ENCODE measurements around the gene ATP13A3. TPM values are rescaled to one million over a fixed set of nuclear protein-coding genes. Genes with fewer than 3 reads are reported as not detected.

ATP13A3 gene
- total RNA-seq, 1 donor from 2014 or later = 91.9 TPM

DNA sequence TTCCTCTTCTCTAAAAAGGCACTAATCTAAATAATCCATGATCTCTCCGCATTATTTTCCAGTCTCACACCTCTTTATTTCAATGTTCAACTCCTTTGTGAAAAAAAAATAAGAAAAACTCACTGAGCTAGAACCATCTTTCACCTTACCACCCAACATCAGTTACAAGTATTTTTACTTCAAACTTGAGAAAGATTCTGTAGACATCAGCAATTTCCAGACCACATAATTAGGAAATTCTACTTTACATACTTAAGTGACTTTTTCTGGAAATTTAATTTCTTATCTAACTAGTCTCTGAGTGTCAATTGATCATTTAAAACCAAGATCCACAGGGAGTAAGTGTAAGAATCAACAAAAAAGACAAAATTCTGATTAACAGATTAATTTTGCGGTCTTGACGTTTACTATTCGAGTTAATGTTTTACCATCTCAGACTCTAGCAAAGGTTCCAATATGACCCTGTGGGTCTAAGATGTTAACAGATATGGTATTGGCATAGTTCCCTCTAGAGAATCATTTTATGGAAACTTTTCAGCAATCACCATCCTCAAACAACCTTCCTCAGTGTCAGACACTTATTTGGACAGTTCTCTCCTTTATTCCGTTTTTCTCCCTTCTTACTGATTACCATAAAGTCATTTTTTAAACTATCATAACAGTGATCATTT lies 5.1 kb downstream of the ATP13A3 start:
- Mint-ChIP-seq H3K9me3 (no peaks in the 10 kb centered on the region), H3K27me3 (no peaks in the 10 kb centered on the region), H3K4me3 (no peak overlapping the region), H3K36me3 (ENCODE audit: low read depth) (peaks cover 26% of the 10 kb centered on the region), H3K4me1 (peaks cover 30% of the 10 kb centered on the region), H3K27ac (no peak overlapping the region)
- CTCF ChIA-PET = interaction anchor here (1.1 kb wide), 1 partner anchor 11 kb away, joined by 3 read pairs; no protein-coding TSS in a partner anchor
- TF ChIP-seq, protein P1, sequence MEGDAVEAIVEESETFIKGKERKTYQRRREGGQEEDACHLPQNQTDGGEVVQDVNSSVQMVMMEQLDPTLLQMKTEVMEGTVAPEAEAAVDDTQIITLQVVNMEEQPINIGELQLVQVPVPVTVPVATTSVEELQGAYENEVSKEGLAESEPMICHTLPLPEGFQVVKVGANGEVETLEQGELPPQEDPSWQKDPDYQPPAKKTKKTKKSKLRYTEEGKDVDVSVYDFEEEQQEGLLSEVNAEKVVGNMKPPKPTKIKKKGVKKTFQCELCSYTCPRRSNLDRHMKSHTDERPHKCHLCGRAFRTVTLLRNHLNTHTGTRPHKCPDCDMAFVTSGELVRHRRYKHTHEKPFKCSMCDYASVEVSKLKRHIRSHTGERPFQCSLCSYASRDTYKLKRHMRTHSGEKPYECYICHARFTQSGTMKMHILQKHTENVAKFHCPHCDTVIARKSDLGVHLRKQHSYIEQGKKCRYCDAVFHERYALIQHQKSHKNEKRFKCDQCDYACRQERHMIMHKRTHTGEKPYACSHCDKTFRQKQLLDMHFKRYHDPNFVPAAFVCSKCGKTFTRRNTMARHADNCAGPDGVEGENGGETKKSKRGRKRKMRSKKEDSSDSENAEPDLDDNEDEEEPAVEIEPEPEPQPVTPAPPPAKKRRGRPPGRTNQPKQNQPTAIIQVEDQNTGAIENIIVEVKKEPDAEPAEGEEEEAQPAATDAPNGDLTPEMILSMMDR (IDR thresholded peaks at IDR 0.05) = no peak
- POLR2A ChIA-PET = no interaction called here
- no peak for ATAC-seq (ENCODE audit: low read depth)
- intact Hi-C loops (cut with micrococcal nuclease) = loop anchor here (10.0 kb wide), 2 partner anchors 347 to 377 kb away; partner anchors contain the start of gene HES1
- no peak for DNase-seq

DNA sequence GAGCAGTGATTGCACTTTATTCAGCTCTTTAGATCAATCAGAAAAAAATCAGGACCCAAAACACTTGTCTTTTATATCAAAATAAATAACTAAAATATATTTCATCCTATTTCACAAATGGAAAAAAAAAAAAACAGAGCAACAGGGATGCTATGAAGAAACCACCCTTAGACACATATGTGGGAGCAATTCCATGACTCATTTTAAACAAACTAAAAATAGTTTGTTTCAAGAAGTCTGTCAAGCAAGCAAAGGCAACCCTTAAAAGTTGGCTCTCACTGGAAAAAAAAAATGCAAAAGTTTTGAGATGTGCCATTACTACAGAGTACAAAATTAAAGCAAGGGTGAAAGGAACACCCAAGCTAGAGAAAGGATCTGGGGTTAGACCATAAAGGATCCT lies 5.7 kb downstream of the ATP13A3 start:
- TF ChIP-seq, protein P1 (IDR thresholded peaks at IDR 0.05) = no peak
- POLR2A ChIA-PET = no interaction called here
- Mint-ChIP-seq H3K4me1 (peaks cover 30% of the 10 kb centered on the region), H3K36me3 (ENCODE audit: low read depth) (peaks cover 25% of the 10 kb centered on the region), H3K27me3 (no peaks in the 10 kb centered on the region), H3K9me3 (no peaks in the 10 kb centered on the region), H3K27ac (no peak overlapping the region), H3K4me3 (no peak overlapping the region)
- intact Hi-C loops (cut with micrococcal nuclease) = loop anchor here (10.0 kb wide), 2 partner anchors 346 to 376 kb away; partner anchors contain the start of gene HES1
- CTCF ChIA-PET = interaction anchor here (1.1 kb wide), 1 partner anchor 11 kb away, joined by 3 read pairs; no protein-coding TSS in a partner anchor
- ATAC-seq (ENCODE audit: low read depth) (no peak), DNase-seq (no peak)

DNA sequence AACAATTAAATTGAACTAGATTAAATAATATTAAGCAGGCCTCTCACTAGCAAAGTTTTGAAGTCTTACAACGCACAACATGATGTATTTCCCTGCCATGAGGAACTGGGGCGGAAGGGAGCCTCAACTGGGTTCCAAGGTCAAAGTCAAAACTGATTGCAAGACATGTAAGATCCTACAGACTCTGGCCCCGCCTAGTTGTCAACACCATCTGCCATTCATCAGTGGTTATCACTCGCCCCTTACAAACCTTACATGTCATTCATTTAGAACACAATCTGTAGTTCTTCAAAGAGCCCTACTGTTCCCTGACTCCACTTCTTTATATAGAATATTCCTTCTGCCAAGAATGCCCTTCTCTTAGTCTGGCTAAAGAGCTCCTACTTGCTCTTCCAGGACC lies 10.0 kb downstream of the ATP13A3 start:
- POLR2A ChIA-PET = no interaction called here
- H3K36me3 Mint-ChIP-seq (ENCODE audit: low read depth) = peaks cover 10% of the 10 kb centered on the region
- no peak for ATAC-seq (ENCODE audit: low read depth)

DNA sequence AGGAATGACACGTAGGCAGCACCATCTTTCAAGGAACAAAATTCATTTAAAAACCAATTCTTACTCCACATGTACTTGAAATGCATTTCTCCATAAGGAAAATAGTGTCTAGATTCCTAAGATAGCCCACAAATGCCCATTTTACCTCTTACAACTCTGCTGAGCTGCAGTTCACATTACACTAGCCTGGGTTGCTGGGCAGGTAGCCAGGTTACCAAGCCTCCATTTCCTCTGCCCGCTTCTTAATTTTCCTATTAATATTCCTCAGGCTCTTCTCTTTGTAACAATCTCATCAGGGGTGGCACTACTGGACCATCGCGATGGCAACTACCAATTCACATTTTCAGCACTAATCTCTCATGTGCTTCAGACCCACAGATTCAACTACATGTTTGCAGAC lies 10.8 kb downstream of the ATP13A3 start:
- POLR2A ChIA-PET = no interaction called here
- intact Hi-C loops (cut with micrococcal nuclease) = no loop called here
- H3K4me1 Mint-ChIP-seq = peaks cover 10% of the 10 kb centered on the region
- no peak for ATAC-seq (ENCODE audit: low read depth)
- TF ChIP-seq, protein P1 (IDR thresholded peaks at IDR 0.05) = no peak
- H3K4me3 Mint-ChIP-seq = no peak overlapping the region
- H3K9me3 Mint-ChIP-seq = no peaks in the 10 kb centered on the region
- no peak overlapping the region for H3K27ac Mint-ChIP-seq
- CTCF ChIA-PET = no interaction called here
- peaks cover 5% of the 10 kb centered on the region for H3K36me3 Mint-ChIP-seq (ENCODE audit: low read depth)
- DNase-seq = no peak
- H3K27me3 Mint-ChIP-seq = no peaks in the 10 kb centered on the region

More for the DNA sequence above, 10.0 kb downstream of the ATP13A3 start:
- H3K4me3 Mint-ChIP-seq = no peak overlapping the region
- intact Hi-C loops (cut with micrococcal nuclease) = no loop called here
- CTCF ChIA-PET = no interaction called here
- no peak overlapping the region for H3K27ac Mint-ChIP-seq
- no peaks in the 10 kb centered on the region for H3K27me3 Mint-ChIP-seq
- peaks cover 15% of the 10 kb centered on the region for H3K4me1 Mint-ChIP-seq
- H3K9me3 Mint-ChIP-seq = no peaks in the 10 kb centered on the region
- no peak for DNase-seq
- TF ChIP-seq, protein P1 (IDR thresholded peaks at IDR 0.05) = no peak

DNA sequence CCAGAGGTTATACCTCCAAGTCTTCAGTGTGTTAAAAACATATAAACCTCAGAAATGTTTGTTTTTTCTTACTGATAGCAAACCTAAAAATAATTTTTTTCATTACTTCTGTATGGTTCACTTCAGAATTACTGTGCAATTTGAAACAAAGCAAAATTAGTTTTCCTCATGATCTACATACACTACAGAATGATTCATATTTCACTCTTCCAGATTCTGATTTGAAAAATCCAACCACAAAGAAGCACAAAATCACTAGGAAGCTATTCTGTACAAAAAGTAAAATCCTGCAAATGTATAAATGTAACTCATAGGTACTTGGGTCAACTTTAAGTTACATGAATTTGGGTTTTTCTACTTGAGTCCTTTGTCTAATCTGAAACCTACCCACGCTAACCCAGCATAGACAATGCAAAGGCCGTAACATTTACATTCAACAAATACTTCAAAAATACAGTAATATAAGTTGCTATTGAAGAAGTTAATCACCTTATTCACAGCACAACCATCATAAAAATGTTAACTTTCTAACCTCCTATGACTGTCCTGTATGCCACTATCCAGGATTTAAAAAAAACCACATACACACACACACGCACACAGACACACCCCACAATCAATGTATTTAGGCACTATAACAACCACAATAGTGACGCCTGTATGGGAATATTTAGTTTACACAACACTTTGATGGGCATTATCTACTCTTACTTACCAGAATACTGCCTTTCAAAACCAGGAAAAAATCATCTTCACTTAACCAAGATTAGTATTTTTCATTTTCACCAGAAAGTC lies 11.5 kb downstream of the ATP13A3 start:
- ATAC-seq (ENCODE audit: low read depth) (no peak), DNase-seq (no peak)
- no peaks in the 10 kb centered on the region for H3K9me3 Mint-ChIP-seq
- POLR2A ChIA-PET = interaction anchor here (1.0 kb wide), 1 partner anchor 108 kb away, joined by 3 read pairs; no protein-coding TSS in a partner anchor
- no peaks in the 10 kb centered on the region for H3K27me3 Mint-ChIP-seq
- TF ChIP-seq, protein P1 (IDR thresholded peaks at IDR 0.05) = no peak
- peaks cover 5% of the 10 kb centered on the region for H3K36me3 Mint-ChIP-seq (ENCODE audit: low read depth)
- H3K27ac Mint-ChIP-seq = no peak overlapping the region
- H3K4me1 Mint-ChIP-seq = peaks cover 6% of the 10 kb centered on the region
- CTCF ChIA-PET = interaction anchor here (0.7 to 6.0 kb wide), 3 partner anchors 26 to 119 kb away, joined by 3 to 93 read pairs (median 3); no protein-coding TSS in a partner anchor
- no peak overlapping the region for H3K4me3 Mint-ChIP-seq
- intact Hi-C loops (cut with micrococcal nuclease) = no loop called here
